ENCODE data around the gene SLC22A15.

SLC22A15 gene

DNA sequence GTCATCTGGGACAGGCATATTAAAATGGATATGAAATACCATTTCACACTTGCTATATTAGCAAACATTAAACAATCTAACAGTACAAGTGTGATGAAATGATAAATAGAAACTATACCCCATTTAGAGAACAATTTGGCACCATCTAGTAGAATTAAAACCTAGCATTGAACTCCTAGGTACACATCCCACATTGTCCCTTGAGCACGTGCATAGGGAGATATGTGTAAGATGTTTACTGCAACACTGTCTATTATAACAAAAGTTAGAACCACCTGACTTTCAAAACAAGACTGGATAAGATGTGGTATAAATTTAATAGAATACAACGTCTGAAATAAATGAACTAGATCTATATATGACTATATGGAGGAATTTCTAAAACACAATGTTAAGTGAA lies 3.8 kb downstream of the SLC22A15 start:
- TF ChIP-seq, protein P1, sequence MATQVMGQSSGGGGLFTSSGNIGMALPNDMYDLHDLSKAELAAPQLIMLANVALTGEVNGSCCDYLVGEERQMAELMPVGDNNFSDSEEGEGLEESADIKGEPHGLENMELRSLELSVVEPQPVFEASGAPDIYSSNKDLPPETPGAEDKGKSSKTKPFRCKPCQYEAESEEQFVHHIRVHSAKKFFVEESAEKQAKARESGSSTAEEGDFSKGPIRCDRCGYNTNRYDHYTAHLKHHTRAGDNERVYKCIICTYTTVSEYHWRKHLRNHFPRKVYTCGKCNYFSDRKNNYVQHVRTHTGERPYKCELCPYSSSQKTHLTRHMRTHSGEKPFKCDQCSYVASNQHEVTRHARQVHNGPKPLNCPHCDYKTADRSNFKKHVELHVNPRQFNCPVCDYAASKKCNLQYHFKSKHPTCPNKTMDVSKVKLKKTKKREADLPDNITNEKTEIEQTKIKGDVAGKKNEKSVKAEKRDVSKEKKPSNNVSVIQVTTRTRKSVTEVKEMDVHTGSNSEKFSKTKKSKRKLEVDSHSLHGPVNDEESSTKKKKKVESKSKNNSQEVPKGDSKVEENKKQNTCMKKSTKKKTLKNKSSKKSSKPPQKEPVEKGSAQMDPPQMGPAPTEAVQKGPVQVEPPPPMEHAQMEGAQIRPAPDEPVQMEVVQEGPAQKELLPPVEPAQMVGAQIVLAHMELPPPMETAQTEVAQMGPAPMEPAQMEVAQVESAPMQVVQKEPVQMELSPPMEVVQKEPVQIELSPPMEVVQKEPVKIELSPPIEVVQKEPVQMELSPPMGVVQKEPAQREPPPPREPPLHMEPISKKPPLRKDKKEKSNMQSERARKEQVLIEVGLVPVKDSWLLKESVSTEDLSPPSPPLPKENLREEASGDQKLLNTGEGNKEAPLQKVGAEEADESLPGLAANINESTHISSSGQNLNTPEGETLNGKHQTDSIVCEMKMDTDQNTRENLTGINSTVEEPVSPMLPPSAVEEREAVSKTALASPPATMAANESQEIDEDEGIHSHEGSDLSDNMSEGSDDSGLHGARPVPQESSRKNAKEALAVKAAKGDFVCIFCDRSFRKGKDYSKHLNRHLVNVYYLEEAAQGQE (IDR thresholded peaks at IDR 0.05; ENCODE audit: insufficient read depth in 1 of 2, low read depth in 2 of 2, low read length in 2 of 2), result no peak
- TF ChIP-seq POLR2AphosphoS5 (IDR thresholded peaks at IDR 0.05; ENCODE audit: low read depth, low read length) (no peak), TAF1 (IDR thresholded peaks at IDR 0.05; ENCODE audit: borderline replicate concordance, insufficient read depth, low read length) (no peak), SIN3A (IDR thresholded peaks at IDR 0.05; ENCODE audit: borderline replicate concordance, insufficient read depth, low read length) (no peak), FOXP2 (optimal IDR thresholded peaks at IDR 0.05; ENCODE audit: borderline replicate concordance, extremely low read depth, extremely low read length, insufficient read depth) (no peak)

DNA sequence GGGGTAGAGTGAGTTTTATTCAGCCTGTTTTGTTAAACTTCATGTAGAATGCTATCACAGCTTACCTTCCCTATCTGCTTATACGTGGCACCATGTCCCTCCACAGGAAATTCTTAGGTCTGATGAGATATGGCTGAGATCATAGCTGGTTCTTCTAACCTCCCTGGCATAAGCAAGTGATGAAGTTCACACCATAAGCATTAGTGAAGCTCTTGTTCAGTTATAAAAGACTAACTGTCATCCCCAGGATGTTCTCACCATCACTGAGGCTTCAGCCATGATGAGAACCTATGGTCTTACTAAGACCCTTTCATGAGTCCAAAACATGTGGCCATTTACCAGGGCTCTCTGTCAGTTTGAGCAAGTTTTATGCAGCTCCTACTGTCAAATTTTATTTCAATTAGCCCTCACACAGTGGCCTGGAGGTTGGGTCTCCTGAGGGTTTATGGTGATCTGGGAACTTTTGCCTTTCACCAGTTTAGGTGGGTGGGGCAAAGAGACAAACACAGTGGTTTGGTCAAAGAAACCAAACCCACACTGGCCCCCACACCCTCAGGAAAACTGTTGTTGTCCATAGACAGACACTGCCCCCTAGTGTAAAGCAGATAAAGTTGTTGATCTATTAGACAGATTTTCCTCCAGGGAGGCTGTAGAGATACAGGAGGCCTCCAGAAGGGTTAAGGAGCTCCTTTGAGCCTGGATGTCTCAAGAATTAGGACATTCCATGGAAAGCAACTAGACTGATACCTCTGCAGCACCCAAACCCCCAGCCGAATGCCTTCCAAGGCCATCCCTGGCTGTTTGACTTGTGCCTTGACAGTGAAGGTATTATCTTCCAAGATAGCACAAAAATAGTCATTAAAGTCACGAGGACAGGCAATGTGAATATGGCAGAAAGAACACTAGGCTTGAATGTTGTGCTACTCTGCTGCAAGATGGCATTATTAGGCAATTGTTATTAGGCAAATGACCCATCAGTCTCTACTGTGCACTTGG lies 5.0 kb downstream of the SLC22A15 start:
- no peak for TF ChIP-seq SIN3A (IDR thresholded peaks at IDR 0.05; ENCODE audit: borderline replicate concordance, insufficient read depth, low read length)
- no peak for TF ChIP-seq POLR2AphosphoS5 (IDR thresholded peaks at IDR 0.05; ENCODE audit: low read depth, low read length)
- no peak for TF ChIP-seq FOXP2 (optimal IDR thresholded peaks at IDR 0.05; ENCODE audit: borderline replicate concordance, extremely low read depth, extremely low read length, insufficient read depth)
- TF ChIP-seq TAF1 (IDR thresholded peaks at IDR 0.05; ENCODE audit: borderline replicate concordance, insufficient read depth, low read length), result no peak
- TF ChIP-seq, protein P1 (IDR thresholded peaks at IDR 0.05; ENCODE audit: insufficient read depth in 1 of 2, low read depth in 2 of 2, low read length in 2 of 2), result no peak

DNA sequence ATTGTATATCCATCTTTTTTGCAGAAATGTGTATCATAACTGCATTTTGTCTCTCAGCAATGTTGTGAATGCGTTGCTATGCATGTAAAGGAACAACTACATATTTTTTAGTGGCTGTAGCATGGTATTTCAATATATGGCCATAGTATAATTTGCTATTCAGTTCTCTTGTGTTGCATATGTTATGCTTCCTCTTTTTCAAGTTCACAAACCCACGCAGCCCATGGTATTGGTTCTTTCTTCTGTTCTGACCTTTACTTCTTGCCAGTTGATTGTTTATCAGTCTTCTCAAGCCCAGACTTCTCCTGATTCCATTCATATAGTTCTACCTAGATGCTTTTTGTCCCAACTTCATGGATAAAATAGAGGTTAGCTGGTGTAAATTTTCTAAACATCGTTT lies 6.1 kb downstream of the SLC22A15 start:
- TF ChIP-seq FOXP2 (optimal IDR thresholded peaks at IDR 0.05; ENCODE audit: borderline replicate concordance, extremely low read depth, extremely low read length, insufficient read depth), result no peak
- TF ChIP-seq, protein P1 (IDR thresholded peaks at IDR 0.05; ENCODE audit: insufficient read depth in 1 of 2, low read depth in 2 of 2, low read length in 2 of 2), result no peak
- TF ChIP-seq TAF1 (IDR thresholded peaks at IDR 0.05; ENCODE audit: borderline replicate concordance, insufficient read depth, low read length), result no peak
- TF ChIP-seq SIN3A (IDR thresholded peaks at IDR 0.05; ENCODE audit: borderline replicate concordance, insufficient read depth, low read length), result no peak

DNA sequence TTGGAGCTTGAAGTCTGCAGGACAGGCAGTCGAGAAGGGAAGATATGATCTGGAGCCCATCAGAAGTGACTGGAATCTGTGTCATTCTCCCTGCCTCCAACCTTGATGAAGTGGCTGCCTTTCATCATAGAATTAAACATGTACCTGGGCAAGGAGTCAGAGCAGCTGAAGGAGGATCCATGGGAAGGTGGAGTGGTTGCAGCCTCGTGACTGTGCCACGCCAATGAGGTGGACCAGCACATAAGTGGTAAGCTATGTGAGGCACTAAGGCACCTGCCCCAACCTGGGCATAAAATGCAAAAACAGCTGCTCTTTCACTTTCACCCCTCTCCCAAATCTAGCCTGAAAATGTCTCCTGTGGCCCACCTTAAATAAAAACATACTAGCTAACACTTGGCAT lies 7.3 kb downstream of the SLC22A15 start:
- TF ChIP-seq FOXP2 (optimal IDR thresholded peaks at IDR 0.05; ENCODE audit: borderline replicate concordance, extremely low read depth, extremely low read length, insufficient read depth), result no peak
- TF ChIP-seq TAF1 (IDR thresholded peaks at IDR 0.05; ENCODE audit: borderline replicate concordance, insufficient read depth, low read length), result no peak
- no peak for TF ChIP-seq POLR2AphosphoS5 (IDR thresholded peaks at IDR 0.05; ENCODE audit: low read depth, low read length)
- TF ChIP-seq, protein P1 (IDR thresholded peaks at IDR 0.05; ENCODE audit: insufficient read depth in 1 of 2, low read depth in 2 of 2, low read length in 2 of 2), result no peak
- no peak for TF ChIP-seq SIN3A (IDR thresholded peaks at IDR 0.05; ENCODE audit: borderline replicate concordance, insufficient read depth, low read length)

Data from PFSK-1 (cell line).